K562 (cell line): ENCODE results near the gene SCN2B. TPM values are rescaled to one million over a fixed set of nuclear protein-coding genes. Genes with fewer than 3 reads are reported as not detected.
A peak's percentile ranks its signal among the peaks of the same experiment; 100 is the strongest.

Experiments used
- ATAC-seq: fragments of 200-7000 bp; cut with Tn5 transposase; 3 replicates; pipeline ENCODE4 v1.9.1; 2020; ENCODE audit warnings: moderate library complexity
- BruUV-seq: library from RNA; stranded (reverse); fragments of 400-500 nt; replicated peaks from 2 replicates; lab custom pipeline; 2021; lab: Mats Ljungman, UMichigan
- CTCF ChIA-PET: fragments of 300-600 bp; formaldehyde crosslinking; extraction: SDS; loops from one replicate; lab custom pipeline; 2021; ENCODE audit warnings: low intra/inter-chr PET ratio; lab: Yijun Ruan, JAX
- POLR2A ChIA-PET: fragments of 300-600, 350-650 bp; sonication (Branson Sonifier 250); formaldehyde crosslinking; extraction: SDS; loops from one replicate; lab custom pipeline; 2021; ENCODE audit warnings: antibody characterized with exemption, inconsistent platforms; lab: Yijun Ruan, JAX
- DNase-seq, 4 experiments: peaks; one replicate each; pipeline versions ENCODE4 v3.0.0 to v3.0.0-alpha.2; 2011 to 2018; ENCODE audit warnings: low spot score in 3 of 4, mixed read lengths in 3 of 4; ENCODE audit errors: extremely low read depth in 1 of 4
- FAIRE-seq: peaks from 2 replicates; lab custom pipeline; 2011; peaks lifted over from hg19 to GRCh38; lab: Jason Lieb, UNC
- H2AFZ ChIP-seq: 2 replicates; pipeline ENCODE4 v1.6.0; 2011; ENCODE audit warnings: low read depth, low read length, control low read depth, inconsistent platforms
- H3K27ac ChIP-seq: fragments of 200-600 bp; 3 replicates; pipeline ENCODE4 v1.8.0; 2011; ENCODE audit warnings: low read depth, mild to moderate bottlenecking, control low read depth, inconsistent platforms, low read length, moderate library complexity, mixed read lengths; ENCODE audit errors: extremely low read depth
- H3K27me3 ChIP-seq, 2 experiments: fragments of 300-600 bp in 1 of 2; 2 replicates in 1 of 2; 3 replicates in 1 of 2; pipeline versions ENCODE4 v1.6.0 to v1.8.0; 2011; ENCODE audit warnings: inconsistent platforms in 2 of 2, low read length in 2 of 2, mild to moderate bottlenecking in 1 of 2, mixed read lengths in 1 of 2, moderate library complexity in 1 of 2; ENCODE audit not compliant: control insufficient read depth in 2 of 2, insufficient read depth in 2 of 2
- H3K36me3 ChIP-seq: fragments of 300-600 bp; 3 replicates; pipeline ENCODE4 v1.8.0; 2011; ENCODE audit warnings: mild to moderate bottlenecking, low read length, inconsistent platforms; ENCODE audit not compliant: control insufficient read depth, insufficient read depth
- H3K4me1 ChIP-seq, 2 experiments: fragments of 200-600 bp in 1 of 2; replicated peaks in 1 of 2; 2 replicates in 1 of 2; 3 replicates in 1 of 2; pipeline versions ENCODE4 v1.5.1 to v1.8.0; 2011; ENCODE audit warnings: inconsistent platforms in 2 of 2, low read length in 2 of 2, mild to moderate bottlenecking in 1 of 2, mixed read lengths in 1 of 2, moderate library complexity in 1 of 2; ENCODE audit not compliant: control insufficient read depth in 2 of 2, insufficient read depth in 2 of 2
- H3K4me2 ChIP-seq: 2 replicates; pipeline ENCODE4 v1.6.1; 2011; ENCODE audit warnings: low read length, control low read depth, inconsistent platforms, mixed read lengths; ENCODE audit not compliant: insufficient read depth
- H3K4me3 ChIP-seq: fragments of 200-600 bp; sonication (generic), shearing (Covaris generic); 2 replicates; pipeline ENCODE4 v1.5.1; 2016; ENCODE audit warnings: control low read depth, inconsistent platforms
- H3K79me2 ChIP-seq: fragments of 200-600 bp; 3 replicates; pipeline ENCODE4 v1.8.0; 2011; ENCODE audit warnings: low read length, inconsistent platforms; ENCODE audit not compliant: control insufficient read depth, insufficient read depth
- H3K9ac ChIP-seq, 2 experiments: 2 replicates each; pipeline versions ENCODE4 v1.6.0 to v1.6.1; 2011; ENCODE audit warnings: low read depth in 2 of 2, low read length in 2 of 2, control low read depth in 1 of 2, inconsistent platforms in 1 of 2, mild to moderate bottlenecking in 1 of 2, mixed read lengths in 1 of 2; ENCODE audit not compliant: insufficient read depth in 1 of 2
- H3K9me1 ChIP-seq: one replicate; pipeline ENCODE4 v1.6.0; 2011; ENCODE audit warnings: inconsistent platforms, mild to moderate bottlenecking, low read length, moderate library complexity; ENCODE audit not compliant: control insufficient read depth, insufficient read depth
- H3K9me3 ChIP-seq: replicated peaks from 2 replicates; pipeline ENCODE4 v1.5.1; 2011; ENCODE audit warnings: low read depth, low read length, inconsistent platforms; ENCODE audit not compliant: control insufficient read depth, insufficient read depth
- H4K20me1 ChIP-seq: replicated peaks from 2 replicates; pipeline ENCODE4 v1.6.1; 2011; ENCODE audit warnings: low read length, inconsistent platforms, mixed read lengths; ENCODE audit not compliant: control insufficient read depth, insufficient read depth
- CC2D1A ChIP-seq: fragments of 450-650 bp; IDR thresholded peaks from 2 replicates; pipeline ENCODE4 v1.6.1; 2017; ENCODE audit warnings: mild to moderate bottlenecking
- CEBPB ChIP-seq: fragments of 450-650 bp; IDR thresholded peaks from 2 replicates; pipeline ENCODE4 v1.6.1; 2016; ENCODE audit warnings: missing genetic modification characterization, missing compliant biosample characterization
- CREM ChIP-seq: IDR thresholded peaks from 2 replicates; pipeline ENCODE4 v1.6.1; 2014; ENCODE audit warnings: antibody characterized with exemption, low read depth
- ESRRA ChIP-seq: fragments of 450-650 bp; IDR thresholded peaks from 2 replicates; pipeline ENCODE4 v1.6.1; 2014; ENCODE audit warnings: low read depth, mild to moderate bottlenecking, moderate library complexity, borderline replicate concordance
- KDM2B ChIP-seq: fragments of 250-450 bp; sonication (Bioruptor Pico); IDR thresholded peaks from 2 replicates; pipeline ENCODE4 v1.8.0; 2021; ENCODE audit warnings: mild to moderate bottlenecking, moderate library complexity
- MAFG ChIP-seq: fragments of 450-650 bp; conservative IDR thresholded peaks from 2 replicates; pipeline ENCODE4 v1.6.1; 2016; ENCODE audit warnings: missing genetic modification characterization, missing compliant biosample characterization
- MCM3 ChIP-seq: fragments of 450-650 bp; IDR thresholded peaks from 2 replicates; pipeline ENCODE4 v1.6.1; 2016
- RBM22 ChIP-seq: fragments of 200-400 bp; formaldehyde crosslinking; IDR thresholded peaks from 2 replicates; pipeline ENCODE4 v1.6.1; 2018; ENCODE audit warnings: low read length, low read depth; ENCODE audit not compliant: poor library complexity, severe bottlenecking
- RBM25 ChIP-seq: fragments of 200-400 bp; formaldehyde crosslinking; IDR thresholded peaks from 2 replicates; pipeline ENCODE4 v1.6.1; 2018; ENCODE audit warnings: low read length, low read depth, moderate library complexity; ENCODE audit not compliant: severe bottlenecking
- RREB1 ChIP-seq: fragments of 250-450 bp; sonication (Bioruptor Pico); IDR thresholded peaks from 2 replicates; pipeline ENCODE4 v1.4.0; 2020
- SPI1 ChIP-seq: IDR thresholded peaks from 2 replicates; pipeline ENCODE4 v1.6.1; 2011; ENCODE audit warnings: low read depth, low read length, control low read depth, borderline replicate concordance
- TAL1 ChIP-seq: fragments of 450-650 bp; IDR thresholded peaks from 2 replicates; pipeline ENCODE4 v1.6.1; 2016; ENCODE audit warnings: mild to moderate bottlenecking
- ZNF121 ChIP-seq: sonication (generic); formaldehyde crosslinking; conservative IDR thresholded peaks from 2 replicates; pipeline ENCODE4 v1.8.0; 2022; ENCODE audit warnings: missing genetic modification reagents
- ZNF354B ChIP-seq: fragments of 250-450 bp; sonication (Bioruptor Pico); IDR thresholded peaks from 2 replicates; pipeline ENCODE4 v1.4.0; 2020
- ZNF444 ChIP-seq: fragments of 250-450 bp; sonication (Bioruptor Pico); IDR thresholded peaks from 2 replicates; pipeline ENCODE4 v1.4.0; 2020; ENCODE audit warnings: mild to moderate bottlenecking, moderate library complexity
- WGBS: fragments of 100-300 bp; shearing (Covaris generic); methylation state at CpG from one replicate; pipeline ENCODE4 v1.1.6; 2016; ENCODE audit warnings: low coverage, mixed read lengths; ENCODE audit not compliant: insufficient coverage; ENCODE audit errors: missing lambda C conversion rate; 5-methylcytosine and 5-hydroxymethylcytosine counted together
- in situ Hi-C: fragments of 300-500 bp; cut with MboI; formaldehyde crosslinking; loops from 4 replicates; pipeline ENCODE4 v1.15.0; 2018; ENCODE audit warnings: inconsistent platforms, mixed read lengths
- intact Hi-C: fragments of 100-400 bp; cut with micrococcal nuclease; formaldehyde crosslinking; loops from 2 replicates; pipeline ENCODE4 v1.14.2; 2022
- polyA plus RNA-seq, 8 experiments: library from polyadenylated mRNA; depleted of rRNA in 4 of 8; stranded (reverse) in 5 of 8; unstranded in 3 of 8; fragments of >200 nt; fragmentation: Nextera tagmentation in 2 of 8; fragmentation: Illumina TruSeq in 1 of 8; extraction: Ambion mirVana in 2 of 8; extraction: Trizol in 1 of 8; gene quantifications; 2 replicates each; pipeline versions ENCODE4 v1.2.1 to v1.2.3, GENCODE V29; 2011 to 2014; ENCODE audit warnings: inconsistent platforms in 1 of 8, missing spikeins in 1 of 8
- total RNA-seq, 7 experiments: library from RNA; depleted of rRNA in 6 of 7; stranded (reverse); fragments of >200 nt in 6 of 7; fragmentation: Illumina TruSeq in 2 of 7; extraction: Trizol in 2 of 7; gene quantifications; 2 replicates each; pipeline versions ENCODE4 v1.2.1 to v1.2.3, GENCODE V29; 2011 to 2021; ENCODE audit warnings: low replicate concordance in 1 of 7
- TF ChIP-seq, protein P1 (sequence below), 2 experiments: fragments of 200-800 bp in 1 of 2; sonication (Bioruptor generic) in 1 of 2; sonication (generic) in 1 of 2; formaldehyde crosslinking in 1 of 2; IDR thresholded peaks in 1 of 2; conservative IDR thresholded peaks in 1 of 2; 2 replicates each; pipeline versions ENCODE4 v1.5.0 to v1.6.1; 2016 to 2020; ENCODE audit warnings: missing compliant biosample characterization in 1 of 2, missing genetic modification characterization in 1 of 2, missing genetic modification reagents in 1 of 2

The SCN2B gene
- total and polyA plus RNA-seq, 9 of the 15 experiments (the other 6 are each of a cell fraction or from before 2014, with no cell fraction given) = not detected

GRCh38 chr11:118167906-118168305 lies 8.5 kb downstream of the SCN2B start (continued):
- no peak for TF ChIP-seq RREB1 (CRISPR knock-in tag)
- TF ChIP-seq RBM22 = no peak

DNA sequence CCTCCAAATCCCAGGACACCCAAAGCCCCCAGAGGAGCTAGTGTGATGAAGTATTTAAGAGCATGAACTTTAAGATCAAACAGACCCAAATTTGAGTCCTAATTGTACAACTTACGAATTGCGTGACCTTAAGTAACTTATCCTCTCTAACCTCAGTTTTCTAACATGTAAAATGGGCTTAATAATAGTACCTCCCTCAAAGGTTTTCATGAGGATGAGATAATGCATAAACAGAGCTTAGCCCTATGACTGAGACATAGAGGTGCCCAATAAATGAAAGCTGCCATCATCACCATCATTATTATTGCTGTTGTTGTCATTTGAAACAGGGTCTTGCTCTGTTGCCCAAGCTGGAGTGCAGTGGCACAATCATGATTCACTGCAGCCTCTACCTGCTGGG lies 9.2 kb downstream of the SCN2B start:
- Histone ChIP-seq H2AFZ (no peak overlapping the region), H3K9me3 (no peaks in the 10 kb centered on the region), H3K9me1 (no peaks in the 10 kb centered on the region), H3K4me1 (peaks cover 0 to 10% of the 10 kb centered on the region in 2 experiments; a peak in 2 of 5 replicates), H3K27ac (no peak overlapping the region), H3K4me3 (no peak overlapping the region), H3K36me3 (no peaks in the 10 kb centered on the region), H3K9ac (no peak overlapping the region), H3K79me2 (no peaks in the 10 kb centered on the region), H3K4me2 (no peak overlapping the region), H4K20me1 (peaks cover 26% of the 10 kb centered on the region), H3K27me3 (peaks cover 22 to 85% of the 10 kb centered on the region in 2 experiments; a peak in 4 of 5 replicates)
- no peak for FAIRE-seq
- intact Hi-C loops = no loop called here
- ChIA-PET CTCF (no interaction called here), POLR2A (interaction anchor here (0.6 to 1.0 kb wide), 3 partner anchors 10 to 221 kb away, joined by 3 to 4 read pairs (median 4); no protein-coding TSS in a partner anchor)
- no peak for DNase-seq
- 0% methylated on average over 2 of the region's 2 CpGs for WGBS
- in situ Hi-C loops = no loop called here
- no peak for ATAC-seq
- BruUV-seq = no TSS peak
- no peak for TF ChIP-seq CEBPB (tag)
- no peak for TF ChIP-seq MCM3
- peak; percentile 33; the same call in 1 of the 2 replicates for TF ChIP-seq ESRRA
- no peak for TF ChIP-seq MAFG
- no peak for TF ChIP-seq CC2D1A
- no peak for TF ChIP-seq ZNF444 (CRISPR knock-in tag)
- TF ChIP-seq CREM = no peak
- peak; percentile 40; the same call in 1 of the 2 replicates for TF ChIP-seq ZNF121 (CRISPR knock-in tag)
- no peak for TF ChIP-seq KDM2B (CRISPR knock-in tag)
- TF ChIP-seq RBM25 = peak; percentile 38
- TF ChIP-seq TAL1 = no peak
- no peak for TF ChIP-seq SPI1
- TF ChIP-seq, protein P1, sequence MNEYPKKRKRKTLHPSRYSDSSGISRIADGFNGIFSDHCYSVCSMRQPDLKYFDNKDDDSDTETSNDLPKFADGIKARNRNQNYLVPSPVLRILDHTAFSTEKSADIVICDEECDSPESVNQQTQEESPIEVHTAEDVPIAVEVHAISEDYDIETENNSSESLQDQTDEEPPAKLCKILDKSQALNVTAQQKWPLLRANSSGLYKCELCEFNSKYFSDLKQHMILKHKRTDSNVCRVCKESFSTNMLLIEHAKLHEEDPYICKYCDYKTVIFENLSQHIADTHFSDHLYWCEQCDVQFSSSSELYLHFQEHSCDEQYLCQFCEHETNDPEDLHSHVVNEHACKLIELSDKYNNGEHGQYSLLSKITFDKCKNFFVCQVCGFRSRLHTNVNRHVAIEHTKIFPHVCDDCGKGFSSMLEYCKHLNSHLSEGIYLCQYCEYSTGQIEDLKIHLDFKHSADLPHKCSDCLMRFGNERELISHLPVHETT (CRISPR knock-in tag; conservative IDR thresholded peaks at IDR 0.05 in 1 of 2, IDR thresholded peaks at IDR 0.05 in 1 of 2) = no peak
- TF ChIP-seq ZNF354B (CRISPR knock-in tag) = no peak
